HG03159 (cell line): ENCODE data around the gene RHOF.
"Not testable (repeated sequence)": the region's sequence is repeated elsewhere in the genome, so short reads cannot be mapped to it uniquely, and the experiment has no call there.

ENCODE experiments used
- ATAC-seq: cut with Tn5 transposase; IDR thresholded peaks from one replicate; pipeline ENCODE4 v1.9.1; 2021; ENCODE audit warnings: mild to moderate bottlenecking, moderate library complexity; ENCODE audit not compliant: unreplicated experiment

Gene RHOF

DNA sequence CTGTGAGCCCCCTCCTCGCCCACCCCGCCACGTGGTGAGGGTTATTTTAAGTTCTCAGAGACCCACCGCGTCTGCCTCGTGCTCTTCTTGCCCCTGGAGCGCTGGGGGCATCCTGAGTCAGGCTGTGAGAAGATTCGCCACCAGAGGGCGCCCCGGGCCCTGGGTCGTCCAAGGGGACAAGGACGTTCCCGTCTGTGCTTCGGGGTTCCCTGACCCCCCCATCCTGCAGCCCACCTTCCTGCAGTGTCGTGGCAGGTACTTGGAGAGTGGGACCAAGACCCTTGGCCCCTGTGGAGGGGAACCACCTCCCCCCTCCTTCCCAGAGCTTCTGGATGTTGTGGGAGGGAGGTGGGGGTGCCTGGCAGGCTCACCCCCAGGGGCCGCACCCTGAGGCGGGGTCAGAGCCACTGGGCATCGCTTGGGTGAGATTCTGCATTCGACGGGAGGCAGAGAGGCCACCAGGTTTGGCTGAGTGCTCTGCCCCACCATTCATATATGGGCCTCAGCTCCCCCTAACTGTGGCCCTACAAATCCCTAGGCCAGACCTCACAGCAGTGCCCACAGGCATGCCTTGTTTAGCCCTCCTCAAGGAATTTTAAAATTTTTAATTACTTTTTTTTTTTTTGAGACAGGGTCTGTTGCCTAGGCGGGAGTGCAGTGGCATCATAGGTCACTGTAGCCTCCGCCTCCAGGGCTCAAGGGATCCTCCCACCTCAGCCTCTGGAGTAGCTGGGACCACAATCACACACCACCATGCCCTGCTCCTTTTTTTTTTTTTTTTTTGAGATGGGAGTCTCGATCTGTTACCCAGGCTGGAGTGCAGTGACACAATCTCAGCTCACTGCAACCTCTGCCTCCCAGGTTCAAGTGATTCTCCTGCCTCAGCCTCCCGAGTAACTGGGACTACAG, 17.0 kb downstream of the RHOF start:
- ATAC-seq, result no peak

DNA sequence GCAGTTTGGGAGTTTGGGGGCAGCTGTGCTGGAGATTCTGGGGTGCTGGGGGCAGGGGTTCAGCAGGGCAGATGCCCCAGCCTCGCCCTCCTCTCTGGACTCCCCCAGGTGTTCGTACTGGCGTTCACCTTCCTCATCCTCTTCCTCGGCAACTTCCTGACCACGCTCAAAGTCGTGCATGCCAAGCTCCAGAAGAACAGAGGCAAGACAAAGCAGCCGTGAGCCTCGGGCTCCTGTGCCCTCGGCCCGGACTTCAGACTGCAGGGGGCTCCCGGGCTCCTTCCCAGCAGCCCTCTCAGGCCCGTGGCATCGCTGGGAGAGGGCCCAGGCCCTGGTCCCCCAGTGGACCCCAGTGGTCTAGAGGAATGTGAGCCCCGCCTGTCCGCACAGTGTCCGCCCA, 18.0 kb downstream of the RHOF start:
- ATAC-seq, result no peak

DNA sequence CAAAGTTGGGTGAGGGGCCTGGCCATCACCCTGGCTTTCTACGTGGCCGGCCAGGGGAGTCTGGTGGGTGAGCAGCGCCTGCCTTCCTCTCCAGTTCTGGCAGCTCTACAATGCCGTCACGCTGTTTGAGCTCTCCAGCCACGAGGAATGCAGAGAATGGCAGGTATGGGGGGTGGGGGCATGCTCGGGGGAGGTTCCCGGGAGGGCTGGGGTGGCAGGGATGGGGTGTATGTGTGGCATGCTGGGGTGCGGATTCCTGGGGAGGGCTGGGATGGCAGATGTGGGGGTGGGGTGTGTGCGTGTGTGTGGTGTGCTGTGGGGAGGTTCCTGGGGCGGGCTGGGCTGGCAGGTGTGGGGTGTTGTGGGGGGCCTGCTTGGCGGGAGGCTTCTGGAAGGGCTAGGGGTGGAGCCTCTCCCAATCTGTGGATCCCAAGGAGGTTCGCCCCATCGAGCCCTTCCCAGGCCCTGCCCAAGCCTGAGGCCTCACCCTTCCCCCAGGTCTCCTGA, 18.5 kb downstream of the RHOF start:
- ATAC-seq, result no peak

DNA sequence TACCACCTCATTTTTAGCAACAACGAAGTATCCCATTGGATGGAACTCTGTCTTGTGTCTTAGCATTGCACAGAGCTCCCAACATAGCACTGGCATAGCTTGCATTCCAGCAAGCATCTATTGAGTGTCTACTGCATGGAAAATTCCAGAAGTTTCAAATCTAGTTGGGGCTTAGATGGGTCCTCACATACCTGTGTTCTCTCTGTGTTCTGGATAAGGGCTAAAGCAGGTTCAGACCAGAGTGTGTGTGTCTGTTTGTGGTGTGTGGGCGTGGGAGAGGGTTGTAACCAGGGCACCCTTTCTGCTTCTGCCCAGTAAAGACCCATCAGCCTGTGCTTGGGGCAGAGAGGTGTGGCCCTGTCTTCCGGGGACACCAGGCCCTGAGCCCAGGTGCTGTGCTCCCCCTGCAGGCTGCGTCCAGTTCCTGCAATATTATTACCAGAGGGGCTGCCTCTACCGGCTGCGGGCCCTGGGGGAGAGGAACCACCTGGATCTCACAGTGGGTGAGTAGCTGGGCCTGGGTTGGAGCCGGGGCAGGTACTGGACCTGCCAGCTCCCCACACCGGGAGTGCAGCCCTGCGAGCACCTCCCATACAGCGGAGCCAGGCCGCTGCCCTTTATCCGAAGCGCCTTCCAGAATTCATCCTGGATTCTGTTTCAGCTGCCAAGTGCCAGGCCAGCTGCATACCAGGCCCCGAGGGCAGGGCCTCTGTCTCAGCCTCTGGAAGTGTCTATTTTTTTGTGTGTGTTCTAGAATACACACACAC, 20.3 kb downstream of the RHOF start:
- ATAC-seq, result peak; percentile 80

DNA sequence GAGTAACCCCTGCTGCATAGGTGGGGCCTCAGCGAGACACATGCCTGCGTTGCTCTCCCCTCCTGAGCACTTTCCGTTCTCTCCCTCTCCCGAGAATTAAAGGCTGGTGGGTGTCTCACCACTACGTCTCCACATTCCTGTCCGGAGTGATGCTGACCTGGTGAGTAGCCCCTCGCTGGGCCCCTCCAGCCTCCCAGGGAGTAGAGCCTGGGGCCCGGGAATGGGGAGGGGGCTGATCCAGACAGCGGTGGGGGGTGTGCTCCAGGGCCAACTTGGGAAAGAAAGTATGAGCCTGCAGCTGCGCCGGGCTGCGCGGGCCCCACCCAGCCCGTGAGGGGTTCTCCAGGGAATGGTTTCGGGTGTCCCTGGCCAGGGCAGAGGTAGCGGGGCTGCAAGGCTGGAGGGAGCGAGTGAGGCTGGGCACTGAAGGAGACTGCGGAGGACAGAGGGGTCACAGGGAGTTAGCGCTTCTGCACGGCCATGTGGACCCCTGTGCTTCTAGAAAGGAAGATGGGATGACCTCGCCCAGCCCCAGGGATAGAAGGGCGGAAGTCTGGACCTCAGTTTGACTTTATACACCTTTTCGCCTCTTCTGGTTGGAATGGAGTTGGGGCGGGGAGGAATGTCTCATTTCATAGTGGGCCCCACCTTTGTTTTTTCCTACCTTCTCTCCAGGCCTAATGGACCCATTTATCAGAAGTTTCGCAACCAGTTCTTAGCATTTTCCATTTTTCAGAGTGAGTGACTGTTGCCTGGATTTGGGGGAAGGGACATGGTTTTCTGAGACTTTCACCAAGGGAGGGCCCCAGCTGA, 22.5 kb downstream of the RHOF start:
- ATAC-seq, result no peak

DNA sequence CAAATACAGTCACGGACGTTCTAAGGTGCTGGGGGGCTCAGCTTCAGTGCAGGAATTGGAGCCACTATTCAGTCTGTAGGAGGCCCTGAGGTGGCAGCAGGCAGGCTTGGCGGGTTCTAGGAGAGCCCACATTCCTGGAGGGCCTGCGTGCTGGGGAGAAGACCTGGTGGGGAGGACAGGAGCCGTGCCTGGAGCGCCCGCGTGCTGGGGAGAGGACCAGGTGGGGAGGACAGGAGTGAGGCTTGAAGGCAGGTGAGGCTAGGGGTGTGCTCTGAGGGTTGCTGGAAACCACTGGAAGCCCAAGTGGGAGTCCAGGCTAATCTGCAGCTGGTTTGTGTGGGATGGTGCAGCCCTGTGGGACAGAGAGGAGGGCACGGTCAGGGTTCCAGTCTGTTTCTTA, 23.1 kb downstream of the RHOF start:
- no peak for ATAC-seq

DNA sequence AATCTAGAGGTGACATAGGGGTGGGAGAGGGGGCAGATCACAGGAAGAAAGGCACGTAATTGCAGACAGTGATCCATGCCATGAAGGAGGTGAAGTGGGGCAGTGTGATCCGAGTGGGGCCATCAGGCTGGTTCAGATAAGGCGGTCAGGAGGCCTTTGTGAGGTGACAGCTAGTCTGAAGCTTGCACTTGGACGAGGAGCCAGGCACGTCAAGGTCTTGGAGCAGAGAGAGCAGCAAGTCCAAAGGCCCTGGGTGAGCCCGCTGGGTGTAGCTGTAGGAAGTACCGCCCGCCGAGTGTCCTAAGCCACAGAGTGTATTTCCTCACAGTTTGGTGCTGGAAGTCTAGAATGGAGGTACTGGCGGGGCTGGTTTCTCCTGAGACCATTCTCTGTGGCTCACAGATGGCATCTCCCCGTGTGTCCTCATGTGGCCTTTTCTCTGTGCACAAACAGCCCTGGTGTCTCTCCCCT, 23.6 kb downstream of the RHOF start:
- no peak for ATAC-seq

DNA sequence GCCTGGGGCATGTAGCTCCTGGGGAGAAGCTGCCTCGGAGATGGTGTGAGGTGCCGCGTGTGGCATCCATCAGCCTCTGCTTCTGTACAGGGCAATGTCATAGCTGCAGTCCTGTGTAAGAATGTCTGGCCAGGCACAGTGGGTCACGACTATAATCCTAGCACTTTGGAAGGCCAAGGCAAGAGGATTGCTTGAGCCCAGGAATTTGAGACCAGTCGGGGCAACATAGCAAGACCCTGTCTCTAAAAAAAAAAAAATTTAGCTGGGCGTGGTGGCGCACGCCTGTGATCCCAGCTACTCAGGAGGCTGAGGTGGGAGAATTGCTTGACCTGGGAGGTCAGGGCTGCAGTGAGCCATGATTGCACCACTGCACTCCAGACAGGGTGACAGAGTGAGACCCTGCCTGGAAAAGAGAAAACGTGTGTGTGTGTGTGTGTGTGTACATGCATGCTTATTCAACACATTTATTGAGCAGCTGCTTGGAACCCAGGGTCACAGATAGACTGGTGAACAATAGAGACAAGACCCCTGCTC, 24.1 kb downstream of the RHOF start:
- ATAC-seq, result no peak

DNA sequence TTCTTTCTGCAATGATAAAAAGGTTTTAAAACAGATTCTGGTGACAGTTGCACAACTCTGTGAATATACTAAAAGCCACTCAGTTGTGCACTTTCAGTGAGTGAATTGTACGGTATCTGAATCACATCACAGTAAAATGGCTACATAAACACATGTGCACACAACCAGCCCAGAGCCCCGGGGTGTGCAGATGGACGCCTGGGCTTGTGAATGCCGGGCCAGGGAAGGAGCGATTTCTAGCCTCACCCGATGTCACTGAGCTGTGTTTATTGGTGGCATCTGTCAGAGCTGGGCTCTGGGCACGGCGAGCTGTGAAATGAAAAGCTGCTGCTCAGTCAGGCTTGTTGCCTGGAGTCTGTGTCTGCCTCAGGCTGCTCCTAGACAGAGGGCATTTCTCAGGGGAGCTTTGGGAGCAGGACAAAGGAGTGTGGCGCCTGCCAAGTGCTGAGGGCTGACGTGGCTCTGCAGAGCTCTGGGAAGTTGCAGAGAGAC, 25.9 kb downstream of the RHOF start:
- no peak for ATAC-seq

DNA sequence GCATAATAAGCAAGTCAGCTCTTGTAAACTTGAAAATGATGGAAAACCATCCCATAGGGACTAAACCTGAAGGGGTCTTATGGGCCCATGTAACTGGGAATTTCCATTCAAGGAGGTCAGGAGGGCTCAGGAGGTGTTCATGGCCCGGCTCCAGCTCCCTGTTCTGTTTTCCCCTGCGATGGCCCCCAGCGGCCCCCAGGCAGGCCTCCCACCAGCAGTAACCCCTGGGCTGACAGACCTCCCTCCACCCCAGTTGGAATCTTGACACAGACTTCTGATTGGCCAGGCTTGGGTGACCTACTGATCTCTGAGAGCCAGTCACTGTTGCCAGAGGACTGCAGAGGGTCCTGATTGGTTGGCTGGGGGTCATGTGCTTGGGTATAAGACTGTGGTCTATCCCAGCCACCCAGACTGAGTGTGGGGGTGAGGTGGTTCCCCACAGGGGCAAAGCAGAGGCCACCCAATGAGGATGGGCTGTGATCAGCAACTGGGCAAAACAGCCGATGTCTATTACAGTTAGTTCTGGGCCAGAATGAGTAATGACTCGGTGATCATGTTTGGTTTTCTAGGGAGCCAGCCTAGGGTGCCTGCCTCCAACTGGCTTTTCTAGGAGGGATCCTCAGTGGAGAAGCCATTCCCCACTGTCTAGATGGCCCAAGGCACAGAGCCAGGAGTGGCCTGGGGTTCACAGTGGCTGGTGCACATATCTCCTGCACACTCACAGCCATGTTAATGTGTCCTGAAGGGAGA, 27.0 kb downstream of the RHOF start:
- ATAC-seq, result no peak

DNA sequence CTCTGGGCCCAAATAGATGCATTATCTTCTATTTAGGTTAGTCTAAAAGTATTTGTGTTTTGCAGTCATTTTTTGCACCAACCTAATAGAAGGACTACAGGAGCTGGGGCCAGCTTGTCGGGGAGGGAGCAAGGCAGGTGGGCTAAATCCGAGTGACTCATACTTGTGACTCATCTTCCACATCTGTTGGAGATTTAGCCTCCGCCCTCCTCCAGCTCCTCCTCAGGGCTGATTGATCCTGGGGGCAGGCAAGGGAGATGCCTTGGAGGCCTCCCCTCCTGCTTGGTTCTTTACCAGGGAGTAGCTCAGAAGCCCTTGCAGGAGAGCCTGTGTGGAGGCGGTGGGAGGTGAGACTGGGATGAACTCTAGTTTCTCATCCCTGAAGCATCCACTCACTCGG, 27.9 kb downstream of the RHOF start:
- no peak for ATAC-seq

DNA sequence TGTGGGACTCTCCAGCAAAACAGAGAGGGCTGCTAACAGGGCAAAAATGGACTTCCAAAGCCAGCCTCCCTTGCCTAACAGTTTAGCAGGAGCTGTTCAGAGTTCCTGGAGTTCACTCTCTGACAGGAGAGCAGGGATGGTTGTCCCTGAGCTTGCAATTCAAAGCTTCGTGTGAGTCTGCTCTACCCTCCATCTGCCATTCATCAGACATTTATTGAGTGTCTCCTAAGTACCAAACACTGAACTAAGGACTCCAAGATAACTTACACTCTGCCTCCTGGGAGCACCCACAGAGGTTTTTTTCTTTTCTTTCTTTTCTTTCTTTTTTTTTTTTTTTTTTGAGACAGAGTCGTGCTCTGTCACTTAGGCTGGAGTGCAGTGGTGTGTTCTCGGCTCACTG, 28.7 kb downstream of the RHOF start:
- ATAC-seq, result no peak

DNA sequence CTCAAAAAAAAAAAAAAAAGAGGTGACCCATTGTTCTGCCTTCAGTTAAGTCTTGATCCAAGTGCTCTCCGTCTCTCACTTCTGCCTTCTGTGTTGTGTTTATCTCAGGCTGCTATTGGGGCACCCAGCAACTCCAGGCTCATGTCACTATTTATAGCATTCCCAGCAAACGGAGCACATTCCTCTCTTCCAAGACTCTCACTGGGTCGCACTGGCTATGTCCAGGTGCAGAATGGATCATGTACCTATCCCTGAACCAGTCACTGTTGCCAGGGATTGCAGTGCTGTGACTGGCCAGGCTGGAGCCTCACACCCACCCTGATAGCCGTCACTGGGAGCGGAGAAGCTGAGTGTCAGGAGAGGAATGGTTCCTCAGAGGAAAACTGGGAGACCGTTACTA, 31.2 kb downstream of the RHOF start:
- ATAC-seq, result no peak

DNA sequence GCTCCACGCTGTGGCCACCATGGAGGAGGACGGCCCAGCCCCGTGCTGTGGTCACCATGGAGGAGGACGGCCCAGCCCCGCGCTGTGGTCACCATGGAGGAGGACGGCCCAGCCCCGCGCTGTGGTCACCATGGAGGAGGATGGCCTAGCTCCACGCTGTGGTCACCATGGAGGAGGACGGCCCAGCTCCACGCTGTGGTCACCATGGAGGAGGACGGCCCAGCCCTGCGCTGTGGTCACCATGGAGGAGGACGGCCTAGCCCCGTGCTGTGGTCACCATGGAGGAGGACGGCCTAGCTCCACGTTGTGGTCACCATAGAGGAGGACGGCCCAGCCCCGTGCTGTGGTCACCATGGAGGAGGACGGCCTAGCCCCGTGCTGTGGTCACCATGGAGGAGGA, 35.0 kb downstream of the RHOF start:
- ATAC-seq, result not testable (repeated sequence)

DNA sequence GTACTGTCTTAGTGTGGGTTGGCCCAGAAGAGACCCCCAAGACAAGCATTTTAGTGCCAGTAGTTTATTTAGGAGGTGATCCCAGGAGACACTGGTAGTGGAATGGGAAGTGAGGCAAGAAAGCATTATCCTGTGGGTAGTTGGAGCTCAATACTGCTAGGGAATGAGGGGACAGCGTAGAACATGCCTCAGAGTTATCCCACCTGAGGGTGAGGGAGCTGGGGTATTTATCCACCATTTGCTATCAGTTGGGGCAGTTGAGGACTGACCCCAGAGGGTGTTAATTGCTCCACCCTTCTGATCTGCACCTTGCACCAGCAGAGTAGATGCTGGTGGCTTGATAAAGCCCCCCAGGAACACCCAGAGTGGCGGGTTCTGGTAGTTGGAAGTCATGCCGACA, 37.9 kb downstream of the RHOF start:
- no peak for ATAC-seq

DNA sequence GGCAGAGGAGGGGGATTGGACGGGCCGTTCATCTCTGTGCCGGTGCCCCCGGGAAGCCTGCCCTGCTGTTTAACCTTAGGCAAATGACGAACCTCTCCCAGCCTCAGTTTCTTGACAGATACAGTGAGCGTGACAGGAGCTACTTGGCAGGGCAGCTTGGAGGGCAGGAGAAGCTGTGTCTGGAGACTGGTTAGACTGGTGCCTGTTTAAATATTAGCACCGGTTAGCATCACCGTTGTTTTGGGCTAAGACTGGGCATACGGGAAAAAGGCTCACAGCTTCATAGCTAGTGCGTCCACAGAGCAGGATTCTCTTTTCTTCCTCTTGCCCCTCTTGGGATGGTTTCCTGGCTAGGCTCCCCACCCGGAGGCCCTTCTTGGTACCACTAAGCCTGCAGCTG, 38.7 kb downstream of the RHOF start:
- ATAC-seq, result no peak

DNA sequence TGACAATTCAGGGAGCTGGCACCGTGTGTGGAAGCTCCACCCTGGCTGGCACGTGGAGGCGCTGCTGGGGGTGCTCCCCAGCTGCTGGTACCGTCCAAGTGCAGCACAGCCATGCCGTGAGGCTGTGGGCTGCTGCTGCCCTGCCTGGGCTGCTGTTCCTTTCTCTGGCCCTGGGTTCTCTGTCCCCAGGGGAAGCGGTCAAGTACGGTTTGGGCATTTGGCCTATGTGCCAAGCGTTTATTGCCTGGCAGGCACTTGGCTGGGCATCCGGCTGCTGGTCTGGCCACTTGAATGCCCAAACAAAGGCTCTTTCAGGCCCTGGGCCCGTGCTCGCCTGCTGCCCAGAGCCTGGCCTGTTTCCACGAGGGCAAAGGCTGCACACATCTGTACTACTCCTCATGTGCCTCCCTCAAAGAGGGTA, 39.6 kb downstream of the RHOF start:
- no peak for ATAC-seq

DNA sequence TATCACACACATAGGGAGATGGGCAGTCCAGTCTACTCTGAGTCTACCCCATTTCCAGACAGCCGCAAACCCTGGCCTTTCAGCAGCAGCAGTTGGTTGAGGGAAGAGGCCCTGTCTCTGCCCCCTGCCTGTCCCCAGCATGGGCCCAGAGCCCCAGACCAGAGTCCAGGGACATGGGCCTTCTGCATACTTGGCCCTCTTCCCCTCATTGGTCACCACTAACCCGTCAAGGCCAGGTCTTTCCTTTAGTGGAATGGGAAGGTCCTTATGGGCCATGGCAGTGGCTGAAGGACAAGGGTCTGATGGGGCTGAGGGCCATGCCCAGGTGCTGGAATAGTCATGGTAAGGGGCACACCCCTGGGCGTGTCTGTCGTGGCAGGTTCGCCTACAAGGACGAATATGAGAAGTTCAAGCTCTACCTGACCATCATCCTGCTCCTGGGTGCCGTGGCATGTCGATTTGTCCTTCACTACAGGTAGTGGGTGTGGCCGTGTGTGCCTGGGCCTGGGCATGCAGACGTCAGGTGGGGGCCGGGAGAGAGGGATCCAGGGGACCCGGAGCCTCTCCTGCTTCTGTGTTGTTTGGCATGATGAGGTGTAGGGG, 41.6 kb downstream of the RHOF start:
- no peak for ATAC-seq

DNA sequence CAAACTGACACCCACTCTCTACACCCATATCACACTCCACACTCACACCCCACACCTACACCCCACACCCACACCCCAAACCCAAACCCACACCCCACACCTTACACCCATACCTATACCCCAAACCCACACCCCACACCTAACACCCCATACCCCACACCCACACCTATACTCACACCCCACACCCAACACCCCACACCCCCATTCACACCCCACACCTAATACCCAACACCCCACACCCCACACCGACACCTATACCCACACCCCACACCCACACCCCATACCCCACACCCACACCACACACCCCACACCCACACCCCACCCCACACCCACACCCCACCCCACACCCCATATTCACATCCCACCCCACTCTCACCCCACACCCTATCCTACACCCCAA, 42.5 kb downstream of the RHOF start:
- no peak for ATAC-seq
